GM21423 (cell line): Measurements from ENCODE around the gene DPYSL4.

Source experiments
- ATAC-seq: cut with Tn5 transposase; IDR thresholded peaks from one replicate; pipeline ENCODE4 v1.9.1; 2021; ENCODE audit warnings: mild to moderate bottlenecking, moderate library complexity; ENCODE audit not compliant: unreplicated experiment

The DPYSL4 gene

GRCh38 chr10:132193907-132194552 is 7.3 kb downstream of the DPYSL4 start:
- no peak for ATAC-seq

DNA sequence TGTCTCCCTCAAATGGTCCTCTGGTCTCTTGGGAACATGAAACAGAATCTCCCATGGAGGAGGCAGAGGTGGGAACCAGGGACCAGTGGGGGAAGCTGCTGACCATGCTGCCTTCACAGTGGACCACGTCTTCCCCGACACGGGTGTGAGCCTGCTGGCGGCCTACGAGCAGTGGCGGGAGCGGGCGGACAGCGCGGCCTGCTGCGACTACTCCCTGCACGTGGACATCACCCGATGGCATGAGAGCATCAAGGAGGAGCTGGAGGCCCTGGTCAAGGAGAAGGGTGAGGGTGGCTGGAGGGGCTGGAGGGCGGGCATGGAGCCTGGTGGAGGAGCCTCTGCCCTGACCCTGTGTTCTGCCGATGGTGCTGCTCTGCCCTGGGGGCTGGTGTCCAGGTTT is 8.0 kb downstream of the DPYSL4 start:
- no peak for ATAC-seq

DNA sequence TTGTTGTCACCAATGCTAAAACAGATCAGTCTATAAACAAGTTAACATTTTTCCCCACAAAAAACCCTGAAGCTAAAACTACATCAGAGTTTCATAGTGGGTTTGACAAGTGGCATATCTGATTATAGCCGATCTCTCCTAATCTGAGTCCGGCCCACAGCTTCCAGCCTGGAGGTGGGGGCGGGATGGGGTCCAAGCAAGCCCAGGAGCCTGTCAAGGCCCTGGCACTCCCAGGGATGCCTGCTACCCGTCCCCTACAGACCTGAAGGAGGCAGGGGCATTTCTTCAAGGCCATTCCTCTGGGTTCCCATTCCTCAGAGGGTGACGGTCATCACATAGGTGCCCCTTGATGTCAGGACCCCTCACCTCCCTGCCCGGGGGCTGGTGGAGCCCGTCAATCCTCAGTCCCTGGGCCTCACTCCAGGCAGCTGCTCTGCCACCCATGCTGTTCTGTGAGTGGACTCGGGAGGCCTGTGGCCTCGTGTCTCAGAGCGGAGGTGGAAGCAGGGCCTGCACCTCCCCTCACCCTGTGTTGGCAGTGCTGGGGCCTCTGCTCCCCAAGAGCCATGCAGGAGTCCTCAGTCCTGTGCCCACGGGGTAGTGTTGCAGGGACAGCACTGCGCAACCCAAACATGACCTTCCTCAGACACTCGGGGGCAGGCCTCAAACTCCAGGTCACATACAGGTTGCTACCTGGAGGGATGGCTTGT is 8.8 kb downstream of the DPYSL4 start:
- ATAC-seq: no peak

GRCh38 chr10:132196178-132197113 is 9.7 kb downstream of the DPYSL4 start:
- no peak for ATAC-seq

DNA sequence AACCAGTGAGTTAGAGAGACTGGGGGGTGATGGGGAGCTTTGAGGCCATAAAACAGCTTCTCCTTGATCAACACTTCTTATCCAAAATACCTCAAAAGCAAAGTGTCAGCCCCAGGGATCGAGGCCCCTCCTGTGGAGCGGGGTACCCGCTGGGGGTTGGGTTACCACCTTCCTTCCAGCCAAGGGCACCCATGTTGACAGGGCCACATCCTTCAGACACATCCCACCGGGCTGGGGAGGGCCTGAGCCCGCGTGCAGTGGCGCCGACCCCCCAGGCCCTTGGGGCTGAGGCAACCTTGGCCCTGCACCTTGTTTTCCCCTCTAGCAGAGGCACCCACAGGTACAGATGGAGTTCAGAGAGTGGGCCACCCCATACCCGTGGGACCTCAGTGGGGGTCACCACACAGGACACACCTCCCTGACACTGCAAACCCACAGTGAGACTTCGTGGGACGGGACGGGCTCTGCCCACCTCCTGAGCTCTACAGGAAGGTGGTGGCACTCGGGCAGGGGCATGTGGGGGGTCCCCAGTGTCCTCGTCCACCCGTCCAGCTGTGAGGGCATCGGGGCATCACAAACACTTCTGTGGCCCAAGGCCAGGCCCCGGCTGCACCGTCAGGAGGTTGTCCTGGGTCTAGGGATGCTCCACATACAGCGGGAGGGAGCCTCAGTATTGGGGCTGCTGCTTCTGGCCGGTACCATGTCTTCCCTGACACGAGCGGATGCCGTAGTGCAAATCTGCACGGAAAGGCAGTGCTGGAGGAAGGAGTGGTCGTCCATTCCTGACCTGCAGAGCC is 10.7 kb downstream of the DPYSL4 start:
- ATAC-seq: no peak

GRCh38 chr10:132198068-132198370 is 11.3 kb downstream of the DPYSL4 start:
- ATAC-seq: no peak

DNA sequence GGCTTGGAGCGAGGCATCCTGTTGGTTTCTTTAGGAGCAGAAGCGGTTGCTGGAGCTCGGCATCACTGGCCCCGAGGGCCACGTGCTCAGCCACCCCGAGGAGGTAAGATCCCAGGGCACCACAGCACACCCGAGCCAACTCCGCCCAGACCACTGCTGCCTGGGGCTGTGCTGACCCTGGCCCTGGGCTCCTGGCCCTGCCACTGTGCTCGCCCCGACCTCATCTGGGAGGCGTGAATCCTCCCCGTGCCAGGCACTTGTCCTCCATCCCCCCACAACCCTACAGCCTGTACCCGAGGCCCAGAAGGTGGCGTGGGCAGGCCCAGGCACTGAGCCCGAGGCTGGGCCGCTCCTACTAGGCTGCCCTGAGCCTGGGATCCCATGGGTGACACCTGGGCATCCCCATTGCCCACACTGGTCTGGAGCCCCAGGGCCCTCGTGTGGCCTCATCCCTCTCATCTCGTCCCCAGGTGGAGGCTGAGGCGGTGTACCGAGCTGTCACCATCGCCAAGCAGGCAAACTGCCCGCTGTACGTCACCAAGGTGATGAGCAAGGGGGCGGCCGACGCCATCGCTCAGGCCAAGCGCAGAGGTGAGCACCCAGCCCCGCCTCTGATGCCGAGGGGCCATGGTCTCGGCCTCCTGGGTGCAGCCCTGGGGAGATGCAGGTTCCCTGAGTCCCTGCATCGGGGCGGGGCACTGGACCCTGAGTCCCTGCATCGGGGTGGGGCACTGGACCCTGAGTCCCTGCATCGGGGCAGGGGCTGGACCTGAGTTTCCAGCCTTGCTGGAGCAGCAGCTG is 11.8 kb downstream of the DPYSL4 start:
- no peak for ATAC-seq

DNA sequence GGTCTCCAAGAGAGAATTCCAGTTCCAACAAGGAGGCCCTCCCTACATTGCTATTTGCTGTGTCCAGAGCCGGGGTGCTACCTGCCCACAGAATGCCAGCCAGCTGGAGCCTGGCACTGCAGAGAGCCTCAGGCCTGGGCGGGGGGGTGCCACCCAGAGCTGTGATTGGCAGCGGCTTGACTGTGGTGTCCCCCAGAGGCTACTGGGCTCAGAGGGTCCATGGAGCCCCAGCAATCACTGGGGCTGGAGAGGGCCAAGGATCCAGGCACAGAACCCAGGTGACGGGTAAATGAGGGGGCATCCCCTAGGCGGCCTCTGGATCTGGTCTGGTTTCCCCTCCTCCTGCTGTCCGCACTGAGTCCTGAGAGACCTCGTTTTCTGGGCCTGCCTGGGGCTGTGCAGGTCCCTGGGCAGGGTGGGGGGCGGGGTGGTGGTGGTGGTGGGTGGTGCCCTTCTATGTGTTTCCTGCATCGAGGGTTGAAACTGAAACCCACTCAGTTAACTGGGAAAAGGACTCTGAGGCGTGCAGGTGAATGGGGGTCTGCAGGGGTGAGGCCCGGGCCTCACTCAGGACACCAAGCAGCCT is 12.6 kb downstream of the DPYSL4 start:
- no peak for ATAC-seq

GRCh38 chr10:132199854-132200311 is 13.1 kb downstream of the DPYSL4 start:
- ATAC-seq: no peak

DNA sequence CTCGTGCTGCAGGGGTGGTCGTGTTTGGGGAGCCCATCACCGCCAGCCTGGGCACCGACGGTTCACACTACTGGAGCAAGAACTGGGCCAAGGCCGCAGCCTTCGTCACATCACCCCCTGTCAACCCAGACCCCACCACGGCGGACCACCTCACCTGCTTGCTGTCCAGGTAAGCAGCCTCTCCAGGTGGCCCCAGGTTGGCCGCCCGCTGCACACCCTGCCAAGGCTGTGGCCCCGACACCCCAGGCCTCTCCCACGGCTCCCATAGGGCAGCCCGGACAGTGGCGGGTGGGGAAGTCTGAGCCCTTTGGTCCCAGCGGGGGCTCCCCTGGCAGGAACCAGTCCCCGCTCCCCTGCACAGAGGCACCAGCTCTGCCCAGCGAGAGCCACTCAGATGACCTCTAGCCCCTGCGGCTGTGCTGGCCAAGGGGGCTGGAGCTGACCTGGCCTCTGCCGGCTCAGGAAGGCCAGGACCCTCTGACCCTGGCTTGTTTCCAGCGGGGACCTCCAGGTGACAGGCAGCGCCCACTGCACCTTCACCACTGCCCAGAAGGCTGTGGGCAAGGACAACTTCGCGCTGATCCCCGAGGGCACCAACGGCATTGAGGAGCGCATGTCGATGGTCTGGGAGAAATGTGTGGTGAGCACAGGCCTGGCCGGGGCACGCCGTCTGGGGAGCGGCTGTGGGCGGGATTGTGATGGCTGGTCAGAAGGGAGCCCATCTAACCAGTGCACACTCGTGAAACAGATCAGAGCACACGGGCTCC is 13.8 kb downstream of the DPYSL4 start:
- ATAC-seq: no peak

DNA sequence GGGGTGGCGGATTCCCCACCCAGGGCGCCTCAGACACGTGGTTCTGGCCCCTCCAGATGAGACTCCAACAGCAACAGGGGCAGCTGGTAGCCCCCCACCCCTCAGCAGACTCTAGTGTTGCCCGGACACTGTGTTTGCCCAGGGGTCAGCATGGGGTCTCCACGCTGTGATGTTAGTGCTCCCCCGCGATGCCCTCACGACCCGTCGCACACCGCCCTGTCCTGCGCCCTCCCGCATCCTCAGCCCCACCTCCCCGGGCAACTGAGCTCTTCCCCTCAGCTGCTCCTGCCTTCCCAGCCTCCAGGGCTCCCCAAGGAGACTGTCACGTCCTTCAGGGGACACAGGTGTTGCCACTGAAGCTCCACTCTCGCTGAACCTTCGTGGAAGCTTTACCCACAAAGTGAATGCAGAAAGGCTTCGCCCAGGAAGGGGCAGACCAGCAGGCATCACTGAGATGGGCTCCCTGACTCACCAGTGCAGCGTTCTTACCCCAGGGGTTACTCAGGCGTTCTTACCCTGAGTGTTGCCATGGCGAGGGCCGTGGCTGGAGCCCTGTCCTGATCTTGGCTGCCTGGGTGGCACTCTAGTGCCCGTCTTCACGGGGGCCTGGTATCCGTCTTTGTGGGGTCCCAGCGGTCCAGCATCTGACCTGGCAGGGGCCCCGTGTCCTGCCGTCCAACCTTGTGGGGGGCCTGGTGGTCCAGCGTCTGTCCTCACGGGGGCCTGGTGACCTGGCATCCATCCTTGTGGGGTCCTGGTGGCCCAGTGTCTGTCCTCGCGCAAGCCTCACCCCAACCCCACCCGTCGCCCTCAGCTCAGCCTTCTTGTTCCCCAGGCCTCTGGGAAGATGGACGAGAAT is 14.6 kb downstream of the DPYSL4 start:
- no peak for ATAC-seq

DNA sequence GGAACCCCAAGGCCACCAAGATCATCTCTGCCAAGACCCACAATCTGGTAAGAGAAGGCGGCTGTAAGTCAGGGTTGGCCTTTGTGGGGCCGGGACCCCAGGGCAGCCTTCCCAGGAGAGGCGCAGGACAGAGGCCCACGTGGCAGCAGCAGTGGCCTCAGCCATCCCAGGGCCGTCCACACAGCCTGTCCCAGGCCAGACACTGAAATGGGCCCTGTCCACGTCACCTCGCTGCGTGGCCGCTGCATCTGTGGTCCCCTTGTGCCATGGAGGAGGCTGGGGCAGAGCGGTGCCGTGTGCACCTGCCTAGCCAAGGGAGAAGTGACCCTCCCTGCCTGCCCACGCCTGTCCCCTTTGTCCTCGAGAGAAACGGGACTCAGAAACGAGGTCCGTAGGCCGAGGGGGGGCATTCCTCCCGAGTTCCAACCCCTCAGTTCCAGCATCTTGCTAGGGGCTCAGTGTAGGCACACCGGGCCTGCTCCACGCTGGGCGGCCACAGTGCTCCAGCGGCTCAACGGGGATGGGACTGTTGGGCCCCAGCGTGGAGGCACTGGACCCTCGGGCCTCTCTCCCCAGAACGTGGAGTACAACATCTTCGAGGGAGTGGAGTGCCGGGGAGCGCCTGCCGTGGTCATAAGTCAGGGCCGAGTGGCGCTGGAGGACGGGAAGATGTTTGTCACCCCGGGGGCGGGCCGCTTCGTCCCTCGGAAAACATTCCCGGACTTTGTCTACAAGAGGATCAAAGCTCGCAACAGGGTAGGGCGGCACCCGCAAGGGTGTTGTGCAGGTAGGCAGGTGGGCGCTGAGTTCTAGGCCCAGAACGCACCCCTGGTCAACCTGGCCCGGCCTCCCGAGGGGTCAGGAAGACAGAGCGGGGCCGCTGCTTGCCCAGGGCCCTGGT is 15.6 kb downstream of the DPYSL4 start:
- ATAC-seq: no peak

GRCh38 chr10:132203256-132204077 is 16.7 kb downstream of the DPYSL4 start:
- no peak for ATAC-seq

DNA sequence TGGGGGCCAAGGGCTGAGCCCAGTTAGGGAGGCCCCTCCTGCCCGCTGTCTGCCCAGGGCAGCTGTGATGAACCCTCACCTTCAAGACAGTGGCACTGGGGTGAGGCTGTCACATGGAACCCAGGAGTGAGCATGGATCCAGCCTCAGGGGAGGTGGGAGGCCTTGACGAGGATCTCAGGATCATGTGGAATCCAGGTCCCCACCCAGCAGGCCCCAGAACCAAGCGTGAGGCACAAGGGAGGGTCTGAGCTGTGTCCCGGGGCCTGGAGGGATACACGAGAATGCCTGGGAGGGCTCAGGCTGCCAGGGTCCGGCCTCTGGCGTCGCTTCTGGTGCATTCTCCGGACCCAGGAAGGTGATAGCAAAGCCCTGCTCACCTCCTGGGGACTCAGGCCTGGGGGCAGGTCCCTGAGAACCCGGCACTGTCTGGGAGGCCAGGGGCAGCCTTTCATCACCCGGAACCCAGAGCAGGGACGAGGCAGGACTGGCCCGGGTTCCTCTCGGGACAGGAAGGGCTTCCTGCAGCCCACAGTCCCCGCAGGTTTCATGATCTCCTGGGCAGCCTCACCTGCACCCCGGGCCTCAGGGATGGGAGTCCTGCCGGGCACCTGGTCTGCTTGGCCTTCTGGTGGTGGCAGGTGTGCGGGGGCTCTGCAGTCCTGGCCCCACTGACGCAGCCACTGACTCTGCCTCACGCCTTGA is 17.5 kb downstream of the DPYSL4 start:
- ATAC-seq: no peak

DNA sequence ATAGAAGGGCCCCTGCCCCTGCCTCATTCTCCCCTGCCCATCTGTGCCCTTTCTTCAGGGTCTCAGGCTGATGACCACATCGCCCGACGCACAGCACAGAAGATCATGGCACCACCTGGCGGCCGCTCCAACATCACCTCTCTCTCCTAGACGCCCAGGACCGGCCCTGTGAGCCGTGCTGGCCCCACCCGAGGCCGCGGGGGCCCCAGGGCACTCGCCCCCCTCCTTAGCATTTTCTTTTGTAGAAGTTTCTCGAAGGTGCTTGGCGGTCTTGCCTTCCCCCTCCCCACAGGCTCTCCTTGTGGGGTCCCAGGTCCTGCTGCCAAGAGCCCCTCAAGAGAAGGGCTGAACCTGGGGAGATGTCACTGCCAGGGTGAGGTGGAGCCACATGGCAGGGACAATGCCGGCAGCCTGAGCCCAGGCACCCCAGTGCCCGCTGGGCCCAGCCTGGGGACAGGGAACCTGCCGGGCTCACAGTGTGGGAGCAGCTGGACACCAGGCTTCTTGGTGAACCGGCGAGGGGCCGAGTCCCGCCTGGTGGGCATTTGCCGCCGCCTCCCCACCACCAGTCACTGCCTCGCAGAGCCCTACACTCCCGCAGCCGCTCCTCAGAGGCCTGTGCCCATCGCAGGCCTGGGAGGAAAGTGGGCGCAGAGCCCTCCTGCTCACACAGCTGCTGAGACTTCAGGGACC is 18.2 kb downstream of the DPYSL4 start:
- ATAC-seq: no peak
